PFSK-1 (cell line): ENCODE measurements around the gene STUM.

Source experiments
- FOXP2 ChIP-seq: optimal IDR thresholded peaks from 2 replicates; pipeline ENCODE3; 2011; ENCODE audit warnings: borderline replicate concordance, control low read depth, inconsistent platforms; ENCODE audit not compliant: insufficient read depth; ENCODE audit errors: extremely low read length, extremely low read depth
- POLR2AphosphoS5 ChIP-seq: IDR thresholded peaks from 2 replicates; pipeline ENCODE4 v1.6.1; 2012; ENCODE audit warnings: low read depth, mild to moderate bottlenecking, control low read depth, low read length, moderate library complexity
- REST ChIP-seq, 2 experiments: IDR thresholded peaks; 2 replicates each; pipeline versions ENCODE4 v1.6.1 to v1.8.0; 2011 to 2012; ENCODE audit warnings: low read depth in 2 of 2, low read length in 2 of 2, control low read depth in 1 of 2, inconsistent platforms in 1 of 2, mild to moderate bottlenecking in 1 of 2, moderate library complexity in 1 of 2; ENCODE audit not compliant: insufficient read depth in 1 of 2
- SIN3A ChIP-seq: IDR thresholded peaks from 2 replicates; pipeline ENCODE4 v1.6.1; 2012; ENCODE audit warnings: mild to moderate bottlenecking, low read length, moderate library complexity, borderline replicate concordance; ENCODE audit not compliant: insufficient read depth
- TAF1 ChIP-seq: IDR thresholded peaks from 2 replicates; pipeline ENCODE4 v1.6.1; 2012; ENCODE audit warnings: low read length, control low read depth, borderline replicate concordance; ENCODE audit not compliant: insufficient read depth

GRCh38 chr1:226548256-226549093 lies at the start of gene STUM:
- TF ChIP-seq POLR2AphosphoS5 (no peak), TAF1 (no peak), SIN3A (no peak), REST (IDR thresholded peaks at IDR 0.05; ENCODE audit: insufficient read depth in 1 of 2, low read depth in 2 of 2, low read length in 2 of 2) (no peak), FOXP2 (no peak)
